22Rv1 (cell line): ENCODE measurements around the gene DDX31.

ENCODE experiments used
- ZFX ChIP-seq: fragments of 450-650 bp; IDR thresholded peaks from 2 replicates; pipeline ENCODE4 v1.6.1; 2017; ENCODE audit warnings: antibody characterized with exemption, borderline replicate concordance
- TF ChIP-seq, protein P1 (sequence below): fragments of 450-650 bp; IDR thresholded peaks from 2 replicates; pipeline ENCODE4 v1.5.1; 2017; ENCODE audit warnings: mild to moderate bottlenecking

DNA sequence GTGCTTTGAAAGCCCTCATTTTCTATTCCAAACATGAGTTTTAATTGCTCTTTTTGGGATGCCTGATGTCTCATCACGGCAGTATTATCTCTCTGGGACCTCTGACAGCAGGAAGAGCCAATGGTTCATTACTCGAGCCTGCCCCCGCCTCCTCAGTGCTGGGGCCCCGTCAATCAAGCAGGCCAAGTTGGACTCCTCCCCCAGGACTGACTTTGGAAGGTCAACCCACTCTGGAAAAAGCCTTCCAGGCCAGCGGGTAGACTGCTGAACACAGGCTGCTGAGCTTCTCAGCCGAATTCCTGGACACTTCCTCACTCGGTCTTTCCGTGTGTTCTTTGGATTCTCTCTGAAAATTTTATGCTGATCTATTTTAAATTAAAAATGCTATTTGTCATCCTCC lies 96.9 kb downstream of the DDX31 start:
- TF ChIP-seq, protein P1, sequence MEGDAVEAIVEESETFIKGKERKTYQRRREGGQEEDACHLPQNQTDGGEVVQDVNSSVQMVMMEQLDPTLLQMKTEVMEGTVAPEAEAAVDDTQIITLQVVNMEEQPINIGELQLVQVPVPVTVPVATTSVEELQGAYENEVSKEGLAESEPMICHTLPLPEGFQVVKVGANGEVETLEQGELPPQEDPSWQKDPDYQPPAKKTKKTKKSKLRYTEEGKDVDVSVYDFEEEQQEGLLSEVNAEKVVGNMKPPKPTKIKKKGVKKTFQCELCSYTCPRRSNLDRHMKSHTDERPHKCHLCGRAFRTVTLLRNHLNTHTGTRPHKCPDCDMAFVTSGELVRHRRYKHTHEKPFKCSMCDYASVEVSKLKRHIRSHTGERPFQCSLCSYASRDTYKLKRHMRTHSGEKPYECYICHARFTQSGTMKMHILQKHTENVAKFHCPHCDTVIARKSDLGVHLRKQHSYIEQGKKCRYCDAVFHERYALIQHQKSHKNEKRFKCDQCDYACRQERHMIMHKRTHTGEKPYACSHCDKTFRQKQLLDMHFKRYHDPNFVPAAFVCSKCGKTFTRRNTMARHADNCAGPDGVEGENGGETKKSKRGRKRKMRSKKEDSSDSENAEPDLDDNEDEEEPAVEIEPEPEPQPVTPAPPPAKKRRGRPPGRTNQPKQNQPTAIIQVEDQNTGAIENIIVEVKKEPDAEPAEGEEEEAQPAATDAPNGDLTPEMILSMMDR, result no peak
- TF ChIP-seq ZFX, result no peak
